Raji (cell line): ENCODE data around the gene SCEL.

Source experiments
- POLR2A ChIP-seq: IDR thresholded peaks from 2 replicates; pipeline ENCODE4 v1.6.1; 2011; ENCODE audit warnings: low read depth, low read length, control low read depth; ENCODE audit not compliant: insufficient read depth

Gene SCEL

GRCh38 chr13:77674852-77675251, 139.3 kb downstream of the SCEL start:
- no peak for TF ChIP-seq POLR2A

GRCh38 chr13:77678691-77679235, 143.3 kb downstream of the SCEL start:
- no peak for TF ChIP-seq POLR2A

GRCh38 chr13:77687799-77688198, 152.3 kb downstream of the SCEL start:
- TF ChIP-seq POLR2A, result no peak

- no peak for TF ChIP-seq POLR2A
Observed at GRCh38 chr13:77691871-77692270, 156.4 kb downstream of the SCEL start.

- no peak for TF ChIP-seq POLR2A
Observed at GRCh38 chr13:77692746-77693448, 157.4 kb downstream of the SCEL start.

- TF ChIP-seq POLR2A, result no peak
Observed at GRCh38 chr13:77693449-77693940, 158.0 kb downstream of the SCEL start.
